Caco-2 (cell line): ENCODE measurements around the gene AMBP. TPM values are rescaled to one million over a fixed set of nuclear protein-coding genes. Genes with fewer than 3 reads are reported as not detected.

Experiments
- BruUV-seq: library from RNA; stranded (reverse); fragments of 400-500 nt; replicated peaks from 2 replicates; lab custom pipeline; 2021; lab: Mats Ljungman, UMichigan
- CTCF ChIA-PET: fragments of 300-600 bp; sonication (Branson Sonifier 250); formaldehyde crosslinking; loops from one replicate; lab custom pipeline; 2022; ENCODE audit warnings: antibody characterized with exemption; lab: Charles Lee
- POLR2A ChIA-PET: fragments of 300-600 bp; sonication (Branson Sonifier 250); formaldehyde crosslinking; loops from one replicate; lab custom pipeline; 2022; ENCODE audit warnings: antibody characterized with exemption; lab: Charles Lee
- DNase-seq, 2 experiments: peaks; one replicate each; pipeline versions ENCODE4 v3.0.0 to v3.0.0-alpha.2; 2020 to 2022
- H3K27me3 ChIP-seq: replicated peaks from 2 replicates; pipeline ENCODE4 v1.6.0; 2011; ENCODE audit warnings: low read length; ENCODE audit not compliant: control insufficient read depth, insufficient read depth
- H3K36me3 ChIP-seq: 2 replicates; pipeline ENCODE4 v1.5.1; 2011; ENCODE audit warnings: low read length; ENCODE audit not compliant: control insufficient read depth, insufficient read depth
- H3K4me1 ChIP-seq: fragments of 250-450 bp; sonication (Bioruptor Pico); 2 replicates; pipeline ENCODE4 v1.5.1; 2020; ENCODE audit warnings: mild to moderate bottlenecking
- H3K4me3 ChIP-seq: 2 replicates; pipeline ENCODE4 v1.5.1; 2011; ENCODE audit warnings: low read depth, mild to moderate bottlenecking, control low read depth, low read length
- H3K9me3 ChIP-seq: fragments of 250-450 bp; sonication (Bioruptor Pico); 2 replicates; pipeline ENCODE4 v1.5.1; 2020; ENCODE audit warnings: mild to moderate bottlenecking, moderate library complexity
- H3K27ac Mint-ChIP-seq: one replicate; pipeline ENCODE4 v1.8.0; 2022; ENCODE audit warnings: mixed read lengths; ENCODE audit not compliant: unreplicated experiment
- H3K27me3 Mint-ChIP-seq: one replicate; pipeline ENCODE4 v1.8.0; 2022; ENCODE audit warnings: mixed read lengths; ENCODE audit not compliant: insufficient read depth, unreplicated experiment
- H3K36me3 Mint-ChIP-seq: one replicate; pipeline ENCODE4 v1.8.0; 2022; ENCODE audit warnings: mild to moderate bottlenecking, mixed read lengths; ENCODE audit not compliant: insufficient read depth, unreplicated experiment
- H3K4me1 Mint-ChIP-seq: one replicate; pipeline ENCODE4 v1.8.0; 2022; ENCODE audit warnings: low read depth, mixed read lengths; ENCODE audit not compliant: unreplicated experiment
- H3K4me3 Mint-ChIP-seq: one replicate; pipeline ENCODE4 v1.8.0; 2022; ENCODE audit warnings: mild to moderate bottlenecking, moderate library complexity, mixed read lengths; ENCODE audit not compliant: unreplicated experiment
- H3K9me3 Mint-ChIP-seq: one replicate; pipeline ENCODE4 v1.8.0; 2022; ENCODE audit warnings: mixed read lengths; ENCODE audit not compliant: unreplicated experiment
- intact Hi-C: fragments of 100-400 bp; cut with micrococcal nuclease; formaldehyde crosslinking; loops from one replicate; pipeline ENCODE4 v1.10.0; 2022; ENCODE audit not compliant: unreplicated experiment
- total RNA-seq: library from RNA; stranded (reverse); gene quantifications from 2 replicates; pipeline ENCODE4 v1.2.3, GENCODE V29; 2022
- TF ChIP-seq, protein P1 (sequence below), 2 experiments: fragments of 200-600 bp in 1 of 2; IDR thresholded peaks; 1 replicate in 1 of 2; 2 replicates in 1 of 2; pipeline versions ENCODE4 v1.5.1 to v1.8.0; 2011 to 2022; ENCODE audit warnings: antibody characterized with exemption in 1 of 2, control low read depth in 1 of 2, inconsistent platforms in 1 of 2, low read depth in 1 of 2, low read length in 1 of 2, mild to moderate bottlenecking in 1 of 2, moderate library complexity in 1 of 2; ENCODE audit not compliant: insufficient read depth in 1 of 2, severe bottlenecking in 1 of 2, unreplicated experiment in 1 of 2

Gene AMBP
- total RNA-seq, 1 experiment from 2014 or later = 2.2 TPM

DNA sequence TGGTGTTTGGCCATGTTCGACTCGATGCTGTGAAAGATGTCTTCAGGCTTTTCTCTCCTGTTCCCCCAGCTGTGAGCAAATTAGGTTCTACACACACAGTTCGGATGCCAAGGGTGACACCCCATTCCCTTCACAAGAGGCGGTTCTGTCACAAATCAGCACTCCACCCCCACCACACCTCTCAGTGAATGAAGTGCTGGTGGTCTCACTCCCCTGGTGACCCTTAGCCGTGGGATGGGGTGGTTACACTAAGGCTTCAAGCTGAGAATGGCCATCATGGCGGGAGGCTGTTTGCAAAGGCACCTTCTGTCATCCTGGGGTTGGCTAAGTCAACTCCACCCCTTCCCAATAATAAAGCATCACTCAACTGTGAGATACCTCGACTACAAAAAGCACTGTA is 26.4 kb downstream of the AMBP start:
- CTCF ChIA-PET = no interaction called here
- Histone ChIP-seq H3K4me1 (no peaks in the 10 kb centered on the region), H3K9me3 (no peaks in the 10 kb centered on the region), H3K36me3 (no peaks in the 10 kb centered on the region), H3K4me3 (no peak overlapping the region), H3K27me3 (no peaks in the 10 kb centered on the region)
- BruUV-seq = no TSS peak
- H3K9me3 Mint-ChIP-seq = no peaks in the 10 kb centered on the region
- POLR2A ChIA-PET = no interaction called here
- H3K27ac Mint-ChIP-seq = no peak overlapping the region
- DNase-seq = no peak
- H3K4me3 Mint-ChIP-seq = no peak overlapping the region
- TF ChIP-seq, protein P1, sequence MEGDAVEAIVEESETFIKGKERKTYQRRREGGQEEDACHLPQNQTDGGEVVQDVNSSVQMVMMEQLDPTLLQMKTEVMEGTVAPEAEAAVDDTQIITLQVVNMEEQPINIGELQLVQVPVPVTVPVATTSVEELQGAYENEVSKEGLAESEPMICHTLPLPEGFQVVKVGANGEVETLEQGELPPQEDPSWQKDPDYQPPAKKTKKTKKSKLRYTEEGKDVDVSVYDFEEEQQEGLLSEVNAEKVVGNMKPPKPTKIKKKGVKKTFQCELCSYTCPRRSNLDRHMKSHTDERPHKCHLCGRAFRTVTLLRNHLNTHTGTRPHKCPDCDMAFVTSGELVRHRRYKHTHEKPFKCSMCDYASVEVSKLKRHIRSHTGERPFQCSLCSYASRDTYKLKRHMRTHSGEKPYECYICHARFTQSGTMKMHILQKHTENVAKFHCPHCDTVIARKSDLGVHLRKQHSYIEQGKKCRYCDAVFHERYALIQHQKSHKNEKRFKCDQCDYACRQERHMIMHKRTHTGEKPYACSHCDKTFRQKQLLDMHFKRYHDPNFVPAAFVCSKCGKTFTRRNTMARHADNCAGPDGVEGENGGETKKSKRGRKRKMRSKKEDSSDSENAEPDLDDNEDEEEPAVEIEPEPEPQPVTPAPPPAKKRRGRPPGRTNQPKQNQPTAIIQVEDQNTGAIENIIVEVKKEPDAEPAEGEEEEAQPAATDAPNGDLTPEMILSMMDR (IDR thresholded peaks at IDR 0.05; ENCODE audit: insufficient read depth in 1 of 2, low read depth in 1 of 2, low read length in 1 of 2, severe bottlenecking in 1 of 2, unreplicated experiment in 1 of 2) = no peak
- no peaks in the 10 kb centered on the region for H3K27me3 Mint-ChIP-seq
- no peaks in the 10 kb centered on the region for H3K4me1 Mint-ChIP-seq
- H3K36me3 Mint-ChIP-seq = peaks cover 5% of the 10 kb centered on the region
- intact Hi-C loops = no loop called here

DNA sequence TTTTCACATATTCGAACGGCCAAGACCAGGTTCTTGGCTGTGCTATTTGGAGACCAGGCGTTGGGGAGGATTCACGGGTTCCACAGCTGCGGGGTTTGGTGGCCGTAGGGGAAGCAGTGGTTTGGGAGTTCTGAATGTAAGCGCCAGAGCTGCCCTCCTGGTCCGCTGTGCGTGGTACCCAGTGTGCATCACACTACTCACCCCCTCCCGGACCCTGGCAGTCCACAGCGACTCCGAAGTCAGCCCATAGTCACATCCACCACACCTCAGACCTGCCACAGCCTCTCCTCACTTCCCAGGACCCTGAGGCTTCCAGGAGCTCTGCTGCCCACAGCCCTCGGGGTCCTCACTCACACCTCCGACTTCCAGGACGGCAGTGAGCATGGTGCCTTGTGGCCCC is 26.8 kb downstream of the AMBP start:
- ChIA-PET POLR2A (no interaction called here), CTCF (no interaction called here)
- Mint-ChIP-seq H3K27me3 (no peaks in the 10 kb centered on the region), H3K4me1 (no peaks in the 10 kb centered on the region), H3K36me3 (peaks cover 5% of the 10 kb centered on the region), H3K4me3 (no peak overlapping the region), H3K9me3 (no peaks in the 10 kb centered on the region), H3K27ac (no peak overlapping the region)
- intact Hi-C loops = no loop called here
- H3K9me3 ChIP-seq = no peaks in the 10 kb centered on the region
- BruUV-seq = no TSS peak
- no peaks in the 10 kb centered on the region for H3K36me3 ChIP-seq
- H3K4me3 ChIP-seq = no peak overlapping the region
- H3K27me3 ChIP-seq = no peaks in the 10 kb centered on the region
- TF ChIP-seq, protein P1 (IDR thresholded peaks at IDR 0.05; ENCODE audit: insufficient read depth in 1 of 2, low read depth in 1 of 2, low read length in 1 of 2, severe bottlenecking in 1 of 2, unreplicated experiment in 1 of 2) = no peak
- no peaks in the 10 kb centered on the region for H3K4me1 ChIP-seq
- no peak for DNase-seq

GRCh38 chr9:114050646-114051045 is 27.5 kb downstream of the AMBP start:
- H3K36me3 Mint-ChIP-seq = peaks cover 5% of the 10 kb centered on the region

More at GRCh38 chr9:114050646-114051045, 27.5 kb downstream of the AMBP start:
- intact Hi-C loops = no loop called here
- no peaks in the 10 kb centered on the region for H3K27me3 ChIP-seq
- no TSS peak for BruUV-seq
- H3K9me3 ChIP-seq = no peaks in the 10 kb centered on the region
- CTCF ChIA-PET = no interaction called here
- H3K27me3 Mint-ChIP-seq = no peaks in the 10 kb centered on the region
- H3K4me1 ChIP-seq = no peaks in the 10 kb centered on the region
- POLR2A ChIA-PET = no interaction called here
- TF ChIP-seq, protein P1 (IDR thresholded peaks at IDR 0.05; ENCODE audit: insufficient read depth in 1 of 2, low read depth in 1 of 2, low read length in 1 of 2, severe bottlenecking in 1 of 2, unreplicated experiment in 1 of 2) = no peak
- H3K36me3 ChIP-seq = no peaks in the 10 kb centered on the region
- H3K27ac Mint-ChIP-seq = peak overlapping the region; percentile 21
- H3K4me3 Mint-ChIP-seq = no peak overlapping the region
- no peak for DNase-seq
- H3K9me3 Mint-ChIP-seq = no peaks in the 10 kb centered on the region
- no peaks in the 10 kb centered on the region for H3K4me1 Mint-ChIP-seq
- no peak overlapping the region for H3K4me3 ChIP-seq
